Smooth muscle cell (in vitro differentiated cells): ENCODE data around the gene STXBP2. TPM values are rescaled to one million over a fixed set of nuclear protein-coding genes. Genes with fewer than 3 reads are reported as not detected.

ENCODE experiments used
- DNase-seq: peaks from one replicate; lab custom pipeline; 2025; ENCODE audit not compliant: unreplicated experiment; lab: John Stamatoyannopoulos, UW
- H2AFZ ChIP-seq: fragments of 200-600 bp; sonication (generic); 2 replicates; pipeline ENCODE4 v1.6.0; 2016; ENCODE audit warnings: antibody characterized with exemption, low read depth, mild to moderate bottlenecking
- H3F3A ChIP-seq: fragments of 200-600 bp; sonication (generic); 2 replicates; pipeline ENCODE4 v1.6.0; 2017; ENCODE audit warnings: antibody characterized with exemption, low read depth
- H3K27ac ChIP-seq: fragments of 200-600 bp; sonication (generic); 2 replicates; pipeline ENCODE4 v1.5.1; 2016; ENCODE audit warnings: low read depth, mild to moderate bottlenecking
- H3K27me3 ChIP-seq: fragments of 200-600 bp; sonication (generic); 2 replicates; pipeline ENCODE4 v1.6.1; 2016; ENCODE audit warnings: low read depth, mild to moderate bottlenecking
- H3K36me3 ChIP-seq: fragments of 200-600 bp; sonication (generic); 2 replicates; pipeline ENCODE4 v1.5.1; 2016; ENCODE audit warnings: low read depth
- H3K4me1 ChIP-seq: fragments of 200-600 bp; sonication (generic); 2 replicates; pipeline ENCODE4 v1.5.1; 2016; ENCODE audit warnings: low read depth
- H3K4me2 ChIP-seq: fragments of 200-600 bp; sonication (generic); 2 replicates; pipeline ENCODE4 v1.6.0; 2016; ENCODE audit warnings: mild to moderate bottlenecking
- H3K4me3 ChIP-seq: fragments of 200-600 bp; sonication (generic); 2 replicates; pipeline ENCODE4 v1.5.1; 2016; ENCODE audit warnings: mild to moderate bottlenecking
- H3K79me2 ChIP-seq: fragments of 200-600 bp; sonication (generic); 2 replicates; pipeline ENCODE4 v1.6.0; 2016; ENCODE audit warnings: low read depth, mild to moderate bottlenecking
- H3K9ac ChIP-seq: fragments of 200-600 bp; sonication (generic); 2 replicates; pipeline ENCODE4 v1.6.0; 2016; ENCODE audit warnings: low read depth
- H3K9me3 ChIP-seq: fragments of 200-600 bp; sonication (generic); replicated peaks from 2 replicates; pipeline ENCODE4 v1.5.1; 2016; ENCODE audit warnings: low read depth
- H4K20me1 ChIP-seq: fragments of 200-600 bp; sonication (generic); 2 replicates; pipeline ENCODE4 v1.6.0; 2016; ENCODE audit warnings: low read depth
- WGBS: methylation state at CpG from one replicate; pipeline ENCODE4 v1.1.7; 2016; ENCODE audit warnings: low lambda C conversion rate; 5-methylcytosine and 5-hydroxymethylcytosine counted together
- polyA plus RNA-seq: library from polyadenylated mRNA; unstranded; fragments of >200 nt; fragmentation: Nextera tagmentation; extraction: Ambion mirVana; gene quantifications from 2 replicates; pipeline ENCODE4 v1.2.1, GENCODE V29; 2016
- total RNA-seq: library from RNA; depleted of rRNA; stranded (reverse); fragments of >200 nt; gene quantifications from 2 replicates; pipeline ENCODE4 v1.2.3, GENCODE V29; 2014
- TF ChIP-seq, protein P1 (sequence below): fragments of 200-600 bp; sonication (generic); IDR thresholded peaks from 2 replicates; pipeline ENCODE4 v1.5.1; 2017; ENCODE audit warnings: borderline replicate concordance, mild to moderate bottlenecking, antibody characterized with exemption; ENCODE audit not compliant: insufficient read depth, poor library complexity, severe bottlenecking

Gene STXBP2
- total and polyA plus RNA-seq, 2 experiments from 2014 or later, result 17.8 to 32.7 TPM

DNA sequence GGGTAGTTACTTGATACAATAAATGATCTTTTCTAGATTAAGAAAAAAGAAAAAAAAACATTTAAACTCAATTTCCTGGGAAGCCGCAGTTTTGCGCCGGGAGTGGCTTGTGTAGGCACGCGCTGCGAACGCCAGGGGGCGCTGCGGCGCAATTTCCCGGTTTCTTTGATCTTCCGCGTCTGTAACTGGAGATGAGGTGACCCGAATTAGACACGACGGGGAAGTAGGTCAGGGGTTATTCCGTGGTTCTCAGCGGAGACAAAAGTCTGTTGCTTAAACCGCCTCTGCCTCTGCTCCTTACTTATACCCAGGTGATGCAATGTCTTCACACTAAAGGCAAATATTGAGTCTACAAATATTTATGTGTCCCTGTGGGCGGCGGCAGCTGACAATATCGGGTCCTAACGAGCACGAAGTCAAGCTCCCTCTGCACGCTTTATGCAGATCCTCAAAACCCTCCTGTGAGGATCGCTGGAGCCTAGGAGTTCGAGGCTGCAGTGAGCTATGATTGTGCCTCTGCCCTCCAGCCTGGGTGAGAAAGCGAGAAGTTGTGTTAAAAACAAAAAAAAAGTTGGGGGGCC, 15.2 kb downstream of the STXBP2 start:
- H3K27ac ChIP-seq, result no peak overlapping the region
- H4K20me1 ChIP-seq, result no peaks in the 10 kb centered on the region
- H3K9ac ChIP-seq, result no peak overlapping the region
- H3F3A ChIP-seq, result no peaks in the 10 kb centered on the region
- TF ChIP-seq, protein P1, sequence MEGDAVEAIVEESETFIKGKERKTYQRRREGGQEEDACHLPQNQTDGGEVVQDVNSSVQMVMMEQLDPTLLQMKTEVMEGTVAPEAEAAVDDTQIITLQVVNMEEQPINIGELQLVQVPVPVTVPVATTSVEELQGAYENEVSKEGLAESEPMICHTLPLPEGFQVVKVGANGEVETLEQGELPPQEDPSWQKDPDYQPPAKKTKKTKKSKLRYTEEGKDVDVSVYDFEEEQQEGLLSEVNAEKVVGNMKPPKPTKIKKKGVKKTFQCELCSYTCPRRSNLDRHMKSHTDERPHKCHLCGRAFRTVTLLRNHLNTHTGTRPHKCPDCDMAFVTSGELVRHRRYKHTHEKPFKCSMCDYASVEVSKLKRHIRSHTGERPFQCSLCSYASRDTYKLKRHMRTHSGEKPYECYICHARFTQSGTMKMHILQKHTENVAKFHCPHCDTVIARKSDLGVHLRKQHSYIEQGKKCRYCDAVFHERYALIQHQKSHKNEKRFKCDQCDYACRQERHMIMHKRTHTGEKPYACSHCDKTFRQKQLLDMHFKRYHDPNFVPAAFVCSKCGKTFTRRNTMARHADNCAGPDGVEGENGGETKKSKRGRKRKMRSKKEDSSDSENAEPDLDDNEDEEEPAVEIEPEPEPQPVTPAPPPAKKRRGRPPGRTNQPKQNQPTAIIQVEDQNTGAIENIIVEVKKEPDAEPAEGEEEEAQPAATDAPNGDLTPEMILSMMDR, result peak; percentile 98
- 12% methylated on average over 28 of the region's 28 CpGs for WGBS
- H3K27me3 ChIP-seq, result no peaks in the 10 kb centered on the region
- no peaks in the 10 kb centered on the region for H3K4me1 ChIP-seq
- peak overlapping the region; percentile 64 for H2AFZ ChIP-seq
- DNase-seq, result peak; percentile 66
- H3K4me2 ChIP-seq, result peak overlapping the region; percentile 82
- H3K79me2 ChIP-seq, result no peaks in the 10 kb centered on the region
- no peaks in the 10 kb centered on the region for H3K9me3 ChIP-seq
- no peaks in the 10 kb centered on the region for H3K36me3 ChIP-seq
- peak overlapping the region; percentile 19 for H3K4me3 ChIP-seq

DNA sequence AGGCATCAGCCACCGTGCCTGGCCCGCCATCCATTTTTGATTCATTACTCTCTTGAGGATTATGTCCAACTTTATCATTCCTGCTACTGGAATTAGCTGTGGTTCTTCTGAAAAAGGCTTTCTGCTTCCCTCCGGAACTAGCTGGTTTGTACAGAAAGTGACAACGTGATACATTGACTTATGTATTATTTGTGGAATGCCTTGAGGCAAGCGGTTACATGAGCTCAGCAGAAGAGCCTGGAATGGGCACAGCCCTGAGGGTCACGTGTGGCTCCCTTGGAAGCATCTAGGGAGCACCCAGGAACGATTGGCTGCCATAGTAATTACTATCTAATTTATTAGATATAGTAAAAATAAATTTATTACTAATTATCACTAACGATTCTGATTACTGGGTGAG, 17.5 kb downstream of the STXBP2 start:
- no peak for DNase-seq
- Histone ChIP-seq H2AFZ (no peak overlapping the region), H3K4me3 (no peak overlapping the region), H3K79me2 (no peaks in the 10 kb centered on the region), H3K36me3 (no peaks in the 10 kb centered on the region), H3F3A (no peaks in the 10 kb centered on the region), H3K9me3 (no peaks in the 10 kb centered on the region), H3K27ac (no peak overlapping the region), H3K4me2 (no peak overlapping the region), H4K20me1 (no peaks in the 10 kb centered on the region), H3K9ac (no peak overlapping the region), H3K4me1 (no peaks in the 10 kb centered on the region), H3K27me3 (peaks cover 7% of the 10 kb centered on the region)
- 56% methylated on average over 8 of the region's 8 CpGs for WGBS
- TF ChIP-seq, protein P1, result no peak

DNA sequence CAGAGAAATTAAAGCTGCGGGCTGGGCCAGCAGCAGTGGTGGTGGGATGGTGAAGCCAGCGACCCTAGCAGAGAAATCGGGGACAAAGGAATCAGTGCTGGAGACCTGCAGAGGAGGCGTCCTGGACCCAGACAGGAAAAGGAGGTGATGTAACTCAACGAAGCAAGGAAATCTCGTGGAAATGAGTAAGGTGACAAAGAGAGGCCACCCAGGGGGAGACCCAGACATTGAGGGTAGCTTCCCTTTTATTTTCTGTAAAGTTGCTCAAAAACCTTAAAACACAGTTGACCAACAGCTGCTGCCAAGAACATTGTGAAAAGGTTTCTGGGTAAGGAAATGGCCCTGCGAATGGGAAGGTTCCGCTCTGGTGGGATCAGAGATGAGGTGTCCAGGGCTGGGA, 18.7 kb downstream of the STXBP2 start:
- Histone ChIP-seq H3K4me2 (no peak overlapping the region), H3K27me3 (peaks cover 8% of the 10 kb centered on the region), H3K27ac (no peak overlapping the region), H3K9me3 (no peaks in the 10 kb centered on the region), H3K79me2 (no peaks in the 10 kb centered on the region), H2AFZ (no peak overlapping the region), H3K4me3 (no peak overlapping the region), H4K20me1 (no peaks in the 10 kb centered on the region), H3K36me3 (no peaks in the 10 kb centered on the region), H3F3A (no peaks in the 10 kb centered on the region), H3K4me1 (no peaks in the 10 kb centered on the region), H3K9ac (no peak overlapping the region)
- WGBS, result 79% methylated on average over 8 of the region's 8 CpGs
- TF ChIP-seq, protein P1, result no peak
- DNase-seq, result no peak

DNA sequence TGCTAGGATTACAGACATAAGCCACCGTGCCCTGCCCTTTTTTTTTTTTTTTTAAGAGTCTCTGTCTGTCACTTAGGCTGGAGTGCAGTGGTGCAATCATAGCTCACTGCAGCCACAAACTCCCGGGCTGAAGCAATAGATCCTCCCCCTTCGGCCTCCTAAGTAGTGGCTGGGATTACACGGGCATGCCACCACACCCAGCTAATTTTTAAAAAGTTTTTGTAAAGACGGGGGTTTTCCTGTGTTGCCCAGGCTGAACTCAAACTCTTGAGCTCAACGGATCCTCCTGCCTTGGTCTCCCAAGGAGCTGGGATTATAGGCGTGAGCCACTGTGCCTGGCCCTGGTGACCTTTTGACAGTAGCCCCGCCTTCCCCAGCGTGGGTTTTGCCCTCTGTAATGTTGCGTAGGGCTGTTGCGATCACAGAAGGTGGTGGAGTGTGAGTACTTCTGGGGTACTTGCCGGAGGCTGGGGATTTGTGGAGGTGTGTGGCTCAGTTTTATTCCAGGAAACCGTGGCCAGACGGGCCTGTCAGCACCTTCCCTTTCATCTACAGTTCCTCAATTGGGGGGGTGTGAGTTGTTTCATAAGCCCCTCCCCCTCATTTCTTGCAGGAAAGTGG, 20.3 kb downstream of the STXBP2 start:
- Histone ChIP-seq H3K9me3 (no peaks in the 10 kb centered on the region), H3K36me3 (no peaks in the 10 kb centered on the region), H3K27ac (no peak overlapping the region), H3K27me3 (peaks cover 16% of the 10 kb centered on the region), H3K79me2 (no peaks in the 10 kb centered on the region), H3K4me1 (no peaks in the 10 kb centered on the region), H3K4me3 (no peak overlapping the region), H3K9ac (no peak overlapping the region), H3K4me2 (no peak overlapping the region), H4K20me1 (no peaks in the 10 kb centered on the region), H2AFZ (no peak overlapping the region), H3F3A (no peaks in the 10 kb centered on the region)
- no peak for DNase-seq
- WGBS, result 60% methylated on average over 14 of the region's 14 CpGs
- TF ChIP-seq, protein P1, result no peak
